ENCODE data around the gene PRUNE2.
"Not testable (repeated sequence)": the region's sequence is repeated elsewhere in the genome, so short reads cannot be mapped to it uniquely, and the experiment has no call there.

Gene PRUNE2

DNA sequence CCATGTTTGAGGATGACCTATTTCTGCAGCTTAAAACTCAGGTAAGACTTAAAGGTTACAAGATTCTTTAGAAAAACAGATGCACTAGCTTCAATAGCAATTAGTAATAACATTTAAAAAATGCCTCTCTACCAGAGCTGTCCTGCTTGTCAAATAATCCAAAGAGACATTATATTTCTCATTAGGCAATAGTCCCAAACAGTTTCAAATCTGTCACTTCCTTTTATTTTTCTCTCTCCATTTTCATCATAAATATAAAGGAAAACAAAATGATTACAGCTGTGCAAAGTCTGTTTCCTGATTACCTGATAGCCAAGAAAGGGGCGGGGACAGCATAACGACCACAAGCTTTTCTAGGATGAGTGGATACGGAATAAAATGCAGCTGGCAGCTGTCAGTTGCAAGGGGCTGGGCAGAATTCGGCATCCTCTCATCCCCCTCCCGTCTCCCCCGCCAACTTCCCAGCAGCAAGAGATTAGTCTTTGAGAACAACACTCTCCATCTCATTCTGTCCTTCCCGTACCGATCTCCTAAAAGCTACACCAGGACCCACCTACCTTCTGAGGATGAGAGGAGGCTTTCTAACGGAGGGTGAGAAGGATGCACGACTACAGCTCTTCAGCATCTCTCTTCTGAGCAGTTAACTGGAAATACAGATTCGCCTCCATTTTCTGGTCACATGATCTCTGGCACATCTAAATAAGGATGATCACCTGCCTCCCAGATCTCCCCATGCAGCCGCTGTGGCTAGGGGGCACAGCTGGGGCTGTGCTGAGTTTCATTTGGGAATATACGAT, 214.2 kb downstream of the PRUNE2 start:
- DNase-seq (ENCODE audit: low read depth) = no peak

- no peak for DNase-seq (ENCODE audit: low read depth)
These were observed 214.9 kb downstream of the PRUNE2 start for GRCh38 chr9:76690973-76691370.

DNA sequence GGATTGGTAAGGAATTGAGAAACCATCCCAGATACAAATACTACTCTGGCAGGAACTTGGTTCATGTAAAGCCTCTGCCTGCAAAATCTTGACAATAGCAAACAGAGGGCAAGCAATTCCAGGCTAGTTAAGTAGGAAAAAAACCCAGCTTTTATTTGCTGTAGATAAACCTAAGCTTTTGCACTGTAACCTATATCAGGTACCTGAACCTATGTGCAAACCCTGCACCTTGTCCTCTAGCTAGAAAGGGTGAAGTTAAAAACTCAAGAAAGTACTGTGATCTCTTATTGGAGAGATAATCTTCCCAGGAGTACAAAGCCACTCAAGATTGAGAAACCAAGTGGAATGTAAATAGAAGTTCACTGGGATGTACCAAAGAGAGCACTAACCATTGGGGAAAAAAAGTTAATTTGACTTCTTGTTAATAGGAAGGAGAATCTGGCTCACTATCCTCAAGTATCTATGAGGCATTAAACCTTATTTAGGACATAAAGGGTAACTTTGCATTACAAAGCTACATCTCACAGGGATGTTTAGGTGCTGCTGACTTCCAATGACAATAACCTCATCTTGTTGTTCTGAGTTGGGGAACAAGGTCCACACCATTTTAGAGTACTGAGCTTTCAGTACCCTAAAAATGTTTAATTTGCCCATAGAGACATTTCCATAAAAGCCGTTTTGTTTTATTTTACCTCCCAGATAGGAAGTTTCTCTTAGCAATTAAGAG, 215.5 kb downstream of the PRUNE2 start:
- DNase-seq (ENCODE audit: low read depth) = no peak

DNA sequence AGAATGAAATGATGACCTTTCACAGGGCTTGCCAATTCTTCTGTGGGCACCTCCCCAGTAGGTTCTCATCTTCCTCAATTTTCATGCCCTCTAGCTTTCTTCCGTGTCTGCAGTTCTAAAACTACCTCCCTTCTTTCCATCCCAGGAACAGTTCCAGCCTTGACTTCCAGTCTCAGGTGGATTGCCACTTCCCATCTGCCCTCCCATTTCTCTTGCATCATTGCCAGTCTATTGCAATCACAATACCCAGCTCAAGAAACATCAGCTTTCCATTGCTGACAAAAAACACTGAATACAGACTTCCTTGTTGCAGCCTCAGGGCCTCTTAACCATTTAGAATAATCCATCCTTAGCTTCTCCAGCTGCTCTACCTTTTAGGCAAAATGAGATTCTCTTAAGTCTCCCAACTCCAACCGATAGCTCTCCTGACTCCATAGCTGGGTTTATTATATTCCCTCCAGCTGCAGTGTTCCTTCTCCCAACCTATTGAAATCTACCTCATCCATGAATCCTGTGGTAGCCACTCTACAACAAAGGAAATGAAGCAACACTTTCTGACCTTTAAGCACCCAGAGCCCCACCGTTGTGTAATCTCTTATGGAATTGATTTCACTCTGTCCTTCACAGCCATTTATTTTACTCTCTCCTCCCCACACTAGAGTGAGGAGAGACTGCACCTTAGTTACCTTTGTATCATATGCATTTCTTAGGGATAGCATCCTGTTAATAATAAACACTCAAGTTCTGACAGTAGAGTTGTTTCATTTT, 217.3 kb downstream of the PRUNE2 start:
- DNase-seq (ENCODE audit: low read depth) = no peak

DNA sequence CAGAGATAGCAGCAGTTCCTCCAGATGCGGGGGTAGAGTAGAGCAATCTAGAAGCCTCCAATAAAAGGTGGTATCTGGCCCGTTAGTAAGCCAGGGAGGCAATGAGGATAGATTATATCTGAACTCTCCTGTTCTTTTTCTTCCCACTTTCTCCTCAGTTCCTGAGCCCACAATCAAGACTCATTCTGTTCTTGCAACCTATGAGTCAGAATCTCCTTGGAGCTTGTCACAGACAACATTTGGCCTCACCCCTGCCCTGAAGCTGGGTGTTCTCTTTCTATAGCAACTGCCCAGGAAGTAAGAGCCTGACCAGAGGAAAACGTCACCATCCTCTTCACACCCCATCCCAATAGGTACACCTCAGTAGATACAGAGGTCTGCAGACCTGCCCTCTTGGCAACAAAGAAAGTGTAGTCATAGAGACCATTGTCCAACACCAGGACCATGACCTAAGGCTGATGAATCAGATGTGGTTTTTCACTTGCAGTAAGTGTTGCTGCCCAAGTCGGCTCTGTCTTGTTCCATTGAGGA, 218.0 kb downstream of the PRUNE2 start:
- peak; percentile 75 for DNase-seq (ENCODE audit: low read depth)

DNA sequence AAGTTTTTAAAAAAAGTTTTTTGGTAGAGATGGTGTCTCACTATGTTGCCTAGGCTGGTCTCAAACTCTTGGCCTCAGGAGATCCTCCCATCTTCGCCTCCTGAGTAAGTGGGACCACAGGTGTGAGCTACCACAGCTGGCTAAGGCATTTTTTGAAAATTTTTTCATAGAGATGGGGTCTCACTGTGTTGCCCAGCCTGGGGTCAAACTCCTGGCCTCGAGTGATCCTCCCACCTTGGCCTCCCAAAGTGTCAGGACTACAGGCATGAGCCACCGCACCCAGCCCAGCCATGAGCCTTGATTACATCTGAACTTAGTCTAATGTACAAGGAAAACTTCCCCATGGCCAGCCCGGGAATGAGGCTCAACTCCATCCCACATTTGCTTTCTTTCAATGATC, 219.2 kb downstream of the PRUNE2 start:
- DNase-seq (ENCODE audit: low read depth) = no peak

DNA sequence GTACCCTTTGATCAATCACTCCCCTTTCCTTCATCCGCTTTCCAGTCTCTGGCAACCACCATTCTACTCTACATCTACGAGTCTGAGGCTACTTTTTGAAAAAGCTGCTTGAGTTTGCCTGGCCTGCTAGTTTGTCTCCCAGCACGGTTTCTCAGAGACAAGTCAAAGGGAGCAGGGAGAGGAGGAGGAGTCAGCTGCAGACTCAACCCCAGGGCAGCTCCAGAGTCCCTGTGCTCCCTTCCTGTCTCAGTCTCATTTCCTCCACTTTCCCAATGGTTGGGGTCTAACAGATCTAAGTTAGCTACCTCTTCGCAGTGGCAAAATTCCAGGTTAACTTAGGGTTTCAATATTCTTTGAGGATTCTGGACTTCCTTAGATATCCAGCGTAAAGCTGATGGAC, 221.7 kb downstream of the PRUNE2 start:
- no peak for DNase-seq (ENCODE audit: low read depth)

GRCh38 chr9:76681556-76681955, 224.4 kb downstream of the PRUNE2 start:
- DNase-seq (ENCODE audit: low read depth) = no peak

GRCh38 chr9:76680716-76681425, 225.0 kb downstream of the PRUNE2 start:
- no peak for DNase-seq (ENCODE audit: low read depth)

GRCh38 chr9:76677481-76678055, 228.3 kb downstream of the PRUNE2 start:
- DNase-seq (ENCODE audit: low read depth) = no peak

DNA sequence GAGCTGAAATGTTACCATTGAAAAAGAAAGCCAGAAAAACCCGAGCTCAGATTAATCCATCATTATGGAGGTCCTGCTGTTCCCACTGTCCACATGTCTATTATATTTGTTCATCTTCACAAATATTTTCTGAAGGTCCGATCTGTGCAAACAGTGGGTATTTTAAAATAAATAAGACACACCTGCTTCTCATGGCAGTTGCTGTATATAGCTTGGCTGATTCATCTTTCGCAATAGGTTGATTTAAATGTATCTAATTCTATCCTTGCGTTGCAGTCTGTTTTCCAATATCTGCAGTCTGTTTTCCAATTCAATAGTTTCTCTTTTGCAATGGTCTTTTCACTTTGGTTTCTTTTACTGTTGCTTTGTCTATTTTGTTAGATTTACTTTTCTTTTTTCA, 229.1 kb downstream of the PRUNE2 start:
- DNase-seq (ENCODE audit: low read depth) = no peak

GRCh38 chr9:76667521-76667957, 238.4 kb downstream of the PRUNE2 start:
- DNase-seq (ENCODE audit: low read depth) = no peak

- not testable (repeated sequence) for DNase-seq (ENCODE audit: low read depth)
These were observed 239.9 kb downstream of the PRUNE2 start for GRCh38 chr9:76665966-76666365.

- no peak for DNase-seq (ENCODE audit: low read depth)
These were observed 240.5 kb downstream of the PRUNE2 start for GRCh38 chr9:76665458-76665857.

DNA sequence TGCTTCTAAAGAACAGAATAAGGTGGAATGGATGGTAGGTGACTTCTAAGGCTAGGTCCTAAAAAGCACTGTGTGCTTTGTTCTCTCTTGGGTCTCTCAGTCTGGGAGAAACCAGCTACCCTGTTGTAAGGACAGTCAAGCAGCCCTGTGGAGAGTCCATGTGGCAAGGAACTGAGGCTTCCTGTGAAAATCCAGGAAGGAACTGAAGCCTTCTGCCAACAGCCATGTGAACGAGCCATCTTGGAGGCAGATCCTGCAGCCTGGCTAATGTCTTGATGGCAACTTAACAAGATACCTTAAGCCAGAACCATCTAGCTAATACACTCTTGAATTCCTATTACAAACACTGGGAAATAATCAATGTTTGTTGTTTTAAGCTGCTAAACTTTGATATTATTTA, 241.8 kb downstream of the PRUNE2 start:
- no peak for DNase-seq (ENCODE audit: low read depth)

- DNase-seq (ENCODE audit: low read depth) = no peak
These were observed 243.2 kb downstream of the PRUNE2 start for GRCh38 chr9:76662476-76663281.

- DNase-seq (ENCODE audit: low read depth) = peak; percentile 35
These were observed 247.2 kb downstream of the PRUNE2 start for GRCh38 chr9:76658510-76659231.

GRCh38 chr9:76657265-76657664, 248.6 kb downstream of the PRUNE2 start:
- no peak for DNase-seq (ENCODE audit: low read depth)

DNA sequence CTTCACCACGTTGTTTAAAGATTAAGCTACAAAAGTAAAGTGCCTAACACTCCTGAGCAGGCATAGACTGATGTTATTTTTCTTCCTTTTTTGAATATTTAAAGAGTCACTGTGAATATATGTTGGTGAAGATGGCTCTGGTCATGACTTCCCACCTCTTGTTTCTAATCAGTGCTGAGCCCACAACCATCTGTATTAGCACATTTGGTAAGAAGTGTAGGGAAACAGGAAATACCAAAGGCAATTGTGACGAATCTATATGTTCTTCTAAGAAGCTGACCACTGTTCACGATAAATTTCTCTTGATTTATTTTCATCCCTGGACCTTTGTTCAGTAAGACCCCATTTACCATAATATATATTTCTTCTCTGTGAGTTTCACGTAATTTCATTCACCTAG, 249.9 kb downstream of the PRUNE2 start:
- peak; percentile 26 for DNase-seq (ENCODE audit: low read depth)

DNA sequence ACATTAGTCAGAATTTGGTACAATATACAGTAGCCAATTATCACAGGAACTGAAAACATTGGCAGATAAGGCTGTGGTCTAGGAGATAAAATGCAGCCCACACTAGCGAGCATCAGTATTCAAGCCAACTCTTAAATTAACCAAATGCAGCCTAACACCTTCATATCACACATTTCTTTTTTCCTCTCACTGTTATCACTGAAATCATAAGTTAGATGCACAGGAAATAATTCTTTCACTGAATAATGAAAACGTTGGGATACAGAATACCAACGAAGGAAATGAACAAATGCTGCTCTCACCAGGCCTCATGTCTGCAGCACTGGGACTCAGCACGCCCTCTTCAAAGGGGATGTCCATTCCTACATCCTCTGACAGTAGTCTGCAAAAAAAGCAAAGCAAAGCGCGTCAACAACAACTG, 250.8 kb downstream of the PRUNE2 start:
- no peak for DNase-seq (ENCODE audit: low read depth)

Data from HS-5 (cell line).